Lower lobe of right lung (tissue), 2 donors: ENCODE measurements around the gene TTC7B. TPM values are rescaled to one million over a fixed set of nuclear protein-coding genes. Genes with fewer than 3 reads are reported as not detected.

Experiments used
- ATAC-seq, 2 donors: fragments of 200-7000 bp; cut with Tn5 transposase; one replicate each; pipeline ENCODE4 v1.9.1; 2020 to 2022; ENCODE audit warnings: mild to moderate bottlenecking in 2 of 2, moderate library complexity in 2 of 2
- DNase-seq: peaks from one replicate; pipeline ENCODE4 v3.0.0-alpha.2; 2020
- H3K27ac ChIP-seq: fragments of 200-600 bp; one replicate; pipeline ENCODE4 v1.8.0; 2022
- H3K27me3 ChIP-seq: fragments of 200-600 bp; one replicate; pipeline ENCODE4 v1.8.0; 2022; ENCODE audit warnings: low read depth
- H3K36me3 ChIP-seq: fragments of 200-600 bp; one replicate; pipeline ENCODE4 v1.8.0; 2022; ENCODE audit warnings: mild to moderate bottlenecking
- H3K4me1 ChIP-seq: fragments of 200-600 bp; one replicate; pipeline ENCODE4 v1.8.0; 2022
- H3K4me3 ChIP-seq: fragments of 200-600 bp; one replicate; pipeline ENCODE4 v1.8.0; 2022; ENCODE audit warnings: mild to moderate bottlenecking
- H3K9me3 ChIP-seq: fragments of 200-600 bp; one replicate; pipeline ENCODE4 v1.8.0; 2022
- intact Hi-C: fragments of 100-400 bp; cut with DNase I; formaldehyde crosslinking; loops from one replicate; pipeline ENCODE4 v1.11.0; 2022
- total RNA-seq: library from RNA; stranded (reverse); fragmentation: NEBNext Ultra II Directional; extraction: Animal tissue kit (Norgen Biotek cat#: 25700); gene quantifications from one replicate; pipeline ENCODE4 v1.2.1, GENCODE V29; 2021
- TF ChIP-seq, protein P1 (sequence below): fragments of 200-600 bp; IDR thresholded peaks from one replicate; pipeline ENCODE4 v1.8.0; 2022; ENCODE audit warnings: antibody characterized with exemption, mild to moderate bottlenecking
- donor health status: DM: no; HTN: yes; CAD: no; lungs with severe emphysema.

TTC7B gene
- total RNA-seq, 1 donor from 2014 or later, result 54.1 TPM

DNA sequence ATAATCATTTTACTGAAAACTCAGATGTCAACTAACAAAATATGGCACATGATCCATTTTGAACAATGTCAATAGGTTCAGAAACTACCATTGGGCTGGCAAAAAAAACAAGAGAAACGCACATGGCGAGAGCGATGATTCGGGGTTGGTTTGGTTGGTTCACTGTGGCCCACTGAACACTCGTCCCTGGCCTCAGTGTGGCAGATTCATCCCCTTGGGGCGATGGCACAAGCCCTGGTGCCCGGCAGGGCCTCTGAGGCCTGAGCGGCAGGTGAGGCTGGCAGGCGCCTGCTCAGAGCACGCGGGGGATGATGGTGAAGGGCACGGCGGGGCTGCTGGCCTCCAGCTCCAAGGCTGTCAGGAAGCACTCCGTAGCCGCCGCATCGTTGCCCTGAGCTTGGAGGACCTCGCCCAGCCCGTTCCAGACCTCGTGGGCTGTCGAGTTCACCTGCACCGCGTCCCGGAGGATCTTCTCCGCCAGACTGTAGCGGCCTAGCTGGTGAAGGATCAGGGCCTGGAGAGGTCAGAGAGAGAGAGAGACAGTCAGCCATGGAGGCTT, 275.1 kb downstream of the TTC7B start:
- Histone ChIP-seq H3K4me1 (peaks cover 8% of the 10 kb centered on the region), H3K27me3 (no peaks in the 10 kb centered on the region), H3K27ac (no peak overlapping the region), H3K9me3 (no peaks in the 10 kb centered on the region), H3K4me3 (no peak overlapping the region), H3K36me3 (peaks cover 4% of the 10 kb centered on the region)
- TF ChIP-seq, protein P1, sequence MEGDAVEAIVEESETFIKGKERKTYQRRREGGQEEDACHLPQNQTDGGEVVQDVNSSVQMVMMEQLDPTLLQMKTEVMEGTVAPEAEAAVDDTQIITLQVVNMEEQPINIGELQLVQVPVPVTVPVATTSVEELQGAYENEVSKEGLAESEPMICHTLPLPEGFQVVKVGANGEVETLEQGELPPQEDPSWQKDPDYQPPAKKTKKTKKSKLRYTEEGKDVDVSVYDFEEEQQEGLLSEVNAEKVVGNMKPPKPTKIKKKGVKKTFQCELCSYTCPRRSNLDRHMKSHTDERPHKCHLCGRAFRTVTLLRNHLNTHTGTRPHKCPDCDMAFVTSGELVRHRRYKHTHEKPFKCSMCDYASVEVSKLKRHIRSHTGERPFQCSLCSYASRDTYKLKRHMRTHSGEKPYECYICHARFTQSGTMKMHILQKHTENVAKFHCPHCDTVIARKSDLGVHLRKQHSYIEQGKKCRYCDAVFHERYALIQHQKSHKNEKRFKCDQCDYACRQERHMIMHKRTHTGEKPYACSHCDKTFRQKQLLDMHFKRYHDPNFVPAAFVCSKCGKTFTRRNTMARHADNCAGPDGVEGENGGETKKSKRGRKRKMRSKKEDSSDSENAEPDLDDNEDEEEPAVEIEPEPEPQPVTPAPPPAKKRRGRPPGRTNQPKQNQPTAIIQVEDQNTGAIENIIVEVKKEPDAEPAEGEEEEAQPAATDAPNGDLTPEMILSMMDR, result no peak
- intact Hi-C loops, result no loop called here
- ATAC-seq, result no peak
- DNase-seq, result peak; percentile 38

DNA sequence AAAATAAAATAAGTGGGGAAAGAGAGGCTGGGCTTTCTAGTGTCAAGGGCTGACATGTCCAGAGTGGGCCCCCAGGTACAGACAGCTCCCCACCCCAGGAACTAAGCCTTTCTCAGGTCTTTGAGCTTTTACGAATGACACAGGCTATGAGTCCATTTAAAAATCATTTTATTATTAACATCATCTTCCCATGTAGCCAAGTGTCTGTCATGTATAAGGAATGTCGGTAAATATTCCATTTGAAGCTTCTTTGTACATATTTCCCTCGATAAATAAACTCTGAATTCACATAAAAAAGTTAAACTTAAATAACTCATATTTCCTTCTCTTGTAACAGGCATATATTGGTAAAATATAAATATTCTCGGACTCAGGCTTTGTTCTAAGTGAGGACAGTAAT, 275.8 kb downstream of the TTC7B start:
- H3K4me3 ChIP-seq, result no peak overlapping the region
- no peak overlapping the region for H3K27ac ChIP-seq
- ATAC-seq, result no peak
- H3K4me1 ChIP-seq, result peaks cover 11% of the 10 kb centered on the region
- intact Hi-C loops, result no loop called here
- no peaks in the 10 kb centered on the region for H3K27me3 ChIP-seq
- TF ChIP-seq, protein P1, result no peak
- no peak for DNase-seq
- no peaks in the 10 kb centered on the region for H3K9me3 ChIP-seq
- H3K36me3 ChIP-seq, result peaks cover 4% of the 10 kb centered on the region

DNA sequence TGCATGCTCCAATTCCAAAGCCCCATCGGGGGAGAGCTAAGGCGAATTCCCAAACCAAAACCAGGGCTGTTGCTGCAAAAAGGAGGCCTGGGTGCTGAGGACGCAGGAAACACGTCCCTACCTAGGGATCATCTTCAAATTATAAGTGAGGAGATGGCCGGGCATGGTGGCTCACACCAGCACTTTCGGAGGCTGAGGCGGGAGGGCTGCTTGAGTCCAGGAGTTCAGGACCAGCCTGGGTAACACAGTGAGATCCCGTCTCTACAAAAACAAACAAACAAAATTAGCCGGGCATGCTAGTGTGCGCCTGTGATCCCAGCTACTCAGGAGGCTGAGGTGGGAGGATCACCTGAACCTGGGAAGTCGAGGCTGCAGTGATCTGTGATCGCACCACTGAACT, 276.2 kb downstream of the TTC7B start:
- peaks cover 11% of the 10 kb centered on the region for H3K4me1 ChIP-seq
- no peak for ATAC-seq
- intact Hi-C loops, result no loop called here
- TF ChIP-seq, protein P1, result no peak
- no peak overlapping the region for H3K4me3 ChIP-seq
- H3K27me3 ChIP-seq, result no peaks in the 10 kb centered on the region
- DNase-seq, result peak; percentile 24
- no peak overlapping the region for H3K27ac ChIP-seq
- peaks cover 4% of the 10 kb centered on the region for H3K36me3 ChIP-seq
- no peaks in the 10 kb centered on the region for H3K9me3 ChIP-seq

DNA sequence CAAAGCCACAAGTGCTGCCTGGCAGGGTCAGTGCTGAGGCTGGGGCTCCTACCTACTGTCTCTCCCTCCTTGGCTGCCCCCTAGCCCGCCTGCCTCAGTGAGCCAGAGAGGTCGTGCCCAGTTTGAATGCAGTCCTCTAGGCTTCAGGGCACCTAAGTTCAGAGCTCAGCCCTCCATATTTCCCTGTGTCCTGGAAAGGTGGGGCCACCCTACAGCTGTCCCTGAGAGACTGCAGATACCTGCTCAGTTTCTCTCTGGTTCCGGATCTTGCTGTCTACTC, 276.8 kb downstream of the TTC7B start:
- Histone ChIP-seq H3K9me3 (no peaks in the 10 kb centered on the region), H3K4me3 (no peak overlapping the region), H3K36me3 (peaks cover 4% of the 10 kb centered on the region), H3K4me1 (peaks cover 14% of the 10 kb centered on the region), H3K27ac (no peak overlapping the region), H3K27me3 (no peaks in the 10 kb centered on the region)
- TF ChIP-seq, protein P1, result no peak
- ATAC-seq (no peak), DNase-seq (no peak)
- intact Hi-C loops, result no loop called here

DNA sequence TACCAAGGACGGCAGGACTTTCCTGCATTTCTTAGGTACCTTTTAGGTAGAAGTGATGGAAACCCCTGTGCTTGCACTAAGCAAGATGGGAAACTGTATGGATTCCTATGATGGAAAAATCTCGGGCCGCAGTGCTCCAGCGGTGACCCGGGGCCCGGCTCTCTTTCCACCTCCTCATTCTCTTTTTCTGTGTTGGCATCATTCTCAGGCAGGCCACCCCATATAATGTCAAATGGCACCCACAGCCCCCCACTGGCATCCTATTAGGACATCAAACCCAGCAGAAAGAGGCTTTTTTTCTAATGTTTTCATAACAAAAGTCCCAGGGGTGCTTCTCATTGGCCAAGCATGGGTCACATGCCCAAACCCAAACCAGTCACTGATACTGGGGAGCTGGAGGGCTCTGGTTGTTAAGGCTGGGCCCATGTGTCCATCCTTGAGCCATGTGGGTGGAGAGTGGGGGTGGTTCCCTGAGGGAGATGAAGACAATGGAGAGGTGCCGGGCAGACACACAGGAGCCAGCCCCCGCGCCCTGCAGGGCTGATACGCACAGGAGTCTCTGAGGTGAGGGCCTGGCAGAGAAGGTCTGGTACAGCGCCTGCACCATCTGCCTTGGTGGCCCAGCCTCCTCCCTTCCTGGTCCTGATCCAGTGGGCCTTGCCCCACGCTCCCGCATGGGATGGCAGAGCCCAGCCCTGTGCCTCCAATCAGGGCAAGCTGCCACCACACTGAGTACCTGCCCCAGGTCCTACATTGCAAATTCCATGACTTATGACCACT, 277.3 kb downstream of the TTC7B start:
- H3K4me1 ChIP-seq, result peaks cover 19% of the 10 kb centered on the region
- H3K4me3 ChIP-seq, result no peak overlapping the region
- no peaks in the 10 kb centered on the region for H3K9me3 ChIP-seq
- TF ChIP-seq, protein P1, result no peak
- peaks cover 4% of the 10 kb centered on the region for H3K36me3 ChIP-seq
- no peak overlapping the region for H3K27ac ChIP-seq
- ATAC-seq (no peak), DNase-seq (peak; percentile 44)
- no peaks in the 10 kb centered on the region for H3K27me3 ChIP-seq
- intact Hi-C loops, result no loop called here
